NCI-H1417 (cell line): ENCODE measurements around the gene PHLDB1.
A peak's percentile ranks its signal among the peaks of the same experiment; 100 is the strongest.

Source experiments
- DNase-seq, 3 experiments: peaks; one replicate each; lab custom pipeline; 2025; lab: John Stamatoyannopoulos, UW

The PHLDB1 gene

GRCh38 chr11:118638726-118639125 is 31.3 kb downstream of the PHLDB1 start:
- no peak for DNase-seq

- no peak for DNase-seq
These were observed 32.5 kb downstream of the PHLDB1 start for GRCh38 chr11:118639899-118640298.

- DNase-seq: peak in 1 of 3 experiments; percentile 32
These were observed 33.1 kb downstream of the PHLDB1 start for GRCh38 chr11:118640332-118641154.

- peak; percentile 90 to 98 (median 96) for DNase-seq
These were observed 34.1 kb downstream of the PHLDB1 start for GRCh38 chr11:118641397-118642019.

- DNase-seq: no peak
These were observed 36.0 kb downstream of the PHLDB1 start for GRCh38 chr11:118643142-118643994.

GRCh38 chr11:118643995-118644345 is 36.6 kb downstream of the PHLDB1 start:
- no peak for DNase-seq

- no peak for DNase-seq
These were observed 37.1 kb downstream of the PHLDB1 start for GRCh38 chr11:118644496-118644895.

GRCh38 chr11:118645066-118645715 is 37.8 kb downstream of the PHLDB1 start:
- DNase-seq: no peak

- no peak for DNase-seq
These were observed 39.0 kb downstream of the PHLDB1 start for GRCh38 chr11:118646393-118646792.

- no peak for DNase-seq
These were observed 40.9 kb downstream of the PHLDB1 start for GRCh38 chr11:118648291-118648690.

GRCh38 chr11:118649941-118650340 is 42.5 kb downstream of the PHLDB1 start:
- no peak for DNase-seq

- no peak for DNase-seq
These were observed 43.0 kb downstream of the PHLDB1 start for GRCh38 chr11:118650366-118650765.

GRCh38 chr11:118651820-118652219 is 44.4 kb downstream of the PHLDB1 start:
- no peak for DNase-seq

GRCh38 chr11:118652681-118653181 is 45.3 kb downstream of the PHLDB1 start:
- no peak for DNase-seq

- no peak for DNase-seq
These were observed 46.4 kb downstream of the PHLDB1 start for GRCh38 chr11:118653684-118654390.

GRCh38 chr11:118655486-118656190 is 48.2 kb downstream of the PHLDB1 start:
- DNase-seq: no peak

- no peak for DNase-seq
These were observed 49.2 kb downstream of the PHLDB1 start for GRCh38 chr11:118656563-118657165.

- peak; percentile 10 to 84 (median 48) for DNase-seq
These were observed 49.8 kb downstream of the PHLDB1 start for GRCh38 chr11:118657238-118657637.

GRCh38 chr11:118657709-118658428 is 50.5 kb downstream of the PHLDB1 start:
- DNase-seq: no peak
